Measurements from ENCODE around the gene ERC1. TPM values are rescaled to one million over a fixed set of nuclear protein-coding genes. Genes with fewer than 3 reads are reported as not detected.

The ERC1 gene
- total RNA-seq, 4 donors from 2014 or later: 46.1 to 83.2 (median 63.8) TPM

DNA sequence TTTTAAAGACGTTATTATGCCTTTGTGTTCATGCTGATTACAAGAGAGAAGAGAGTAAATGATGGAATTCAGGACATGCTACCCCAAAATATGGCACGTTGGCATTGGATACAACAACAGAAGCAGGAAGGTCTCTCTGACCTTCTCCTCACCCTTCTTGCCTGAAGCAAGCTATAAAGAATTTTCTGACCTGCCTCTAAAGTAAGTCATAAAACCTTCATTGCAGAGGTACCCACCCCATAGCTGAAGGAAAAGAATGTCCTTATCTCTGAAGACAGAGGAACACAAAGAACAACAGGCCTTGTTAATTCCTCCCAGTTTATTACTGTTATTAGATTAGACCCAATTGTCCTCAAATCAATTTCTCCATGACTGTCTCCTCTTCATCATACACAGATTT lies 427.1 kb downstream of the ERC1 start:
- DNase-seq (ENCODE audit: low spot score) (no peak), ATAC-seq (ENCODE audit: low FRiP score) (no peak)
- TF ChIP-seq, protein P1, sequence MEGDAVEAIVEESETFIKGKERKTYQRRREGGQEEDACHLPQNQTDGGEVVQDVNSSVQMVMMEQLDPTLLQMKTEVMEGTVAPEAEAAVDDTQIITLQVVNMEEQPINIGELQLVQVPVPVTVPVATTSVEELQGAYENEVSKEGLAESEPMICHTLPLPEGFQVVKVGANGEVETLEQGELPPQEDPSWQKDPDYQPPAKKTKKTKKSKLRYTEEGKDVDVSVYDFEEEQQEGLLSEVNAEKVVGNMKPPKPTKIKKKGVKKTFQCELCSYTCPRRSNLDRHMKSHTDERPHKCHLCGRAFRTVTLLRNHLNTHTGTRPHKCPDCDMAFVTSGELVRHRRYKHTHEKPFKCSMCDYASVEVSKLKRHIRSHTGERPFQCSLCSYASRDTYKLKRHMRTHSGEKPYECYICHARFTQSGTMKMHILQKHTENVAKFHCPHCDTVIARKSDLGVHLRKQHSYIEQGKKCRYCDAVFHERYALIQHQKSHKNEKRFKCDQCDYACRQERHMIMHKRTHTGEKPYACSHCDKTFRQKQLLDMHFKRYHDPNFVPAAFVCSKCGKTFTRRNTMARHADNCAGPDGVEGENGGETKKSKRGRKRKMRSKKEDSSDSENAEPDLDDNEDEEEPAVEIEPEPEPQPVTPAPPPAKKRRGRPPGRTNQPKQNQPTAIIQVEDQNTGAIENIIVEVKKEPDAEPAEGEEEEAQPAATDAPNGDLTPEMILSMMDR (IDR thresholded peaks at IDR 0.05): no peak

DNA sequence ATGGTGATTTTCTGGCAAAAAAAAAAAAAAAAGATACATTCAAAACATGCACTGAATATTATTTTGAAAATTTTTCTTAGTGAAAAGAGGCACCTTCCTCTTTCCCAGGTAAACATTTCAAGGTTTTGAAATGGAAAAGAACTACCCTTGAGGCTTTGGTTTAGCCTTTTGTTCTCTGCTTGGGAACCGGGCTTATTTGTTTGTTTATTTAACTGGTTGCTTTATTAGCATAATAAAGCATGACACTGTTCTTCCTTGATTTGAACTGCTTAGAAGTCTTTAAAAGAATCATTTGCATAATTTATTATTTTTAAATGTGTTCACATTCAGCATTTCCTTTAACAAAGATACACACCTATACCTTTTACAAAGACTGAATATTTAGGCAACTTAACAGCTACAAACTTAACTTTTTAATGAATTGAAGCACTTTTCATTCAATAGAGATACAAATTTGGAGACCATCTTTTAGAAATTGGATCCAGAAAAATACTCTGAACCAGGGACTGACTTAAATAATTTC lies 428.9 kb downstream of the ERC1 start:
- DNase-seq (ENCODE audit: low spot score) (no peak), ATAC-seq (ENCODE audit: low FRiP score) (no peak)
- TF ChIP-seq, protein P1 (IDR thresholded peaks at IDR 0.05): no peak

GRCh38 chr12:1421091-1421846 lies 430.2 kb downstream of the ERC1 start:
- DNase-seq (ENCODE audit: low spot score) (no peak), ATAC-seq (ENCODE audit: low FRiP score) (no peak)
- TF ChIP-seq, protein P1 (IDR thresholded peaks at IDR 0.05): no peak

GRCh38 chr12:1422604-1423315 lies 431.7 kb downstream of the ERC1 start:
- no peak for DNase-seq (ENCODE audit: low spot score)
- no peak for ATAC-seq (ENCODE audit: low FRiP score)
- TF ChIP-seq, protein P1 (IDR thresholded peaks at IDR 0.05): no peak

GRCh38 chr12:1424674-1425395 lies 433.8 kb downstream of the ERC1 start:
- ATAC-seq (ENCODE audit: low FRiP score): no peak
- no peak for DNase-seq (ENCODE audit: low spot score)
- TF ChIP-seq, protein P1 (IDR thresholded peaks at IDR 0.05): no peak

DNA sequence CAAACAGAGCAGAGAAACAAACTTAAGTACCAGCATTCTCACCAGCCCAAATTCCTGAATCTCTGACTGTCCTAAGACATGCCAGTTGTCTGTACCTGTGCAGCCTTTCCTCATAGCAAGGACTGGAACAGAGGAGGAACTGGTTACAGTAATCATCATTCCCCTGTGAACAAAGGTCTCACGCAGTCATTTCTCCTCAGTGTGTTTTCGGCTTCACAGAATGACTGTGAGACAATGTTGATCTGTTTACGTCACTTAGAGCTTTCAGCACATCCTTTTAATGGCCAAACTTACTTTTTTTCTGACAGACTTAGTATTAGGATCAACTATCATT lies 434.3 kb downstream of the ERC1 start:
- DNase-seq (ENCODE audit: low spot score) (no peak), ATAC-seq (ENCODE audit: low FRiP score) (no peak)
- TF ChIP-seq, protein P1 (IDR thresholded peaks at IDR 0.05): no peak

Data from omental fat pad (tissue), 4 donors.